HT-29 (cell line): ENCODE results near the gene TH. TPM values are rescaled to one million over a fixed set of nuclear protein-coding genes. Genes with fewer than 3 reads are reported as not detected.

ENCODE experiments used
- DNase-seq: peaks from one replicate; pipeline ENCODE4 v3.0.0-alpha.2; 2015; ENCODE audit warnings: low spot score
- total RNA-seq: library from RNA; depleted of rRNA; stranded (reverse); fragments of >200 nt; shearing (Covaris generic); gene quantifications from 2 replicates; pipeline ENCODE4 v1.2.3, GENCODE V29; 2014

The TH gene
- total RNA-seq, 1 experiment from 2014 or later = 1.8 TPM

DNA sequence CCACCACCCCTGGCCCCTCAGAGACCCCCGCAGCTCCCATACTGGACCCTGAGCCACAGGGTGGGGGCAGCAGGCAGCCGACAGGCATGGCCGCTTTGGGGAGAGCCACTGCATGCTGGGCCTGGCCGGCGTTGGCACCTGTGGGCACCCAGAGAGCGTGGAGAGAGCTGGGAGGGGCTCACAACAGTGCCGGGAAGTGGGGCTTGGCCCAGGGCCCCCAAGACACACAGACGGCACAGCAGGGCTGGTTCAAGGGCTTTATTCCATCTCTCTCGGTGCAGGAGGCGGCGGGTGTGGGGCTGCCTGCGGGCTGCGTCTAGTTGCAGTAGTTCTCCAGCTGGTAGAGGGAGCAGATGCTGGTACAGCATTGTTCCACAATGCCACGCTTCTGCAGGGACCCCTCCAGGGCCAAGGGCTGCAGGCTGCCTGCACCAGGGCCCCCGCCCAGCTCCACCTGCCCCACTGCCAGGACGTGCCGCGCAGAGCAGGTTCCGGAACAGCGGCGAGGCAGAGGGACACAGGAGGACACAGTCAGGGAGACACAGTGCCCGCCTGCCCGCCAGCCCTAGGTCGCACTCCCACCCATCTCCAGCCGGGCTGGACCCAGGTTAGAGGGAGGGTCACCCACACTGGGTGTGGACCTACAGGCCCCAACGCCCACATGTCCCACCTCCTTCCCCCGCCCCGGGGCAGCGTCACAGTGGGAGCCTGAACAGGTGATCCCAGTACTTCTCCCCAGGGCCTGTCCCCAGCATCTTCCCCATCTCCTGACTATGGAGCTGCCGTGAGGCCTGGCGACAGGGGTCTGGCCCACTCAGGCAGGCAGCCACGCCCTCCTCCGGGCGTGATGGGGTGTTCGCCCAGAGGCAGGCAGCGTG lies 11.8 kb downstream of the TH start:
- no peak for DNase-seq

DNA sequence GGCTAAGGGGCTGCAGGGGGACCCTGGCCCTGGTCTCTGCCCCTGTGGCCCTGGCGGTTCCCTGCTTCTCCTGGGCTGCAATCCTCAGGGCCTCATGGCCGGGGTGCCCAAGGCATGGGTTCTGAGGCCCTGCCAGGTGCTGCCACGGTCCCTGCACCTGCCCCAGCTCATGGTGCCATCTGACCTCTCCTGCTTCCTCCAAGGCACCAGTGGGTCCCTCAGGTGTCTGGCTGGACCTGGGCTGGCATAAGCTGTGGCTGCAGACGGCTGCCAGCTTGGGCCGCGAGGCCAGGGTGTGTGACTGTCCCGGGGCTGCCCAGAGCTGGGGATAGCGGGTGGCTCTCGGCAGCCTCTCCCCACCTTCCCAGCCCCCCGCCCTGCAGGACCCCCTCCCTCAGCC lies 12.6 kb downstream of the TH start:
- no peak for DNase-seq

DNA sequence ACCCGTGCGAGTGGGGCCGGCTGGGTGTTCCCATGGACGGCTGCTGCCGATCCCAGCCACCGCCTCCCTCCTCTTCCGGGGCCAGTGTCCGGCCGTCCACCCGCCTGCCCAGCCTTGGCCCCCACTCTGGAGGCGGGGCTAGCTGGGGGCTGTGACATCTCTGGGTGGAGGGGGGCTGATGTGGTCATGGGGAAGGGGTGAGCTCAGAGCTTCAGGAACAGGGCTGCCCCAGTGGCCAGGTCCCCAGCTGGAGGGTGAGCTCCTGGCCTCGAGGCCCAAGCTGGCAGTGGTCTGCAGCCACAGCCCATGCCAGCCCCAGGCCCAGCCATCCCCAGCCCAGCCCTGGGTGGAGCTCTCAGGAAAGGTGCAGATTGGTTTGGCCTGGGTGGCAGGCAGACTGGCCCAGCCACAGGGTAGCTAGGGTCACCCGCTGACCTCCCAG lies 13.3 kb downstream of the TH start:
- DNase-seq = no peak

DNA sequence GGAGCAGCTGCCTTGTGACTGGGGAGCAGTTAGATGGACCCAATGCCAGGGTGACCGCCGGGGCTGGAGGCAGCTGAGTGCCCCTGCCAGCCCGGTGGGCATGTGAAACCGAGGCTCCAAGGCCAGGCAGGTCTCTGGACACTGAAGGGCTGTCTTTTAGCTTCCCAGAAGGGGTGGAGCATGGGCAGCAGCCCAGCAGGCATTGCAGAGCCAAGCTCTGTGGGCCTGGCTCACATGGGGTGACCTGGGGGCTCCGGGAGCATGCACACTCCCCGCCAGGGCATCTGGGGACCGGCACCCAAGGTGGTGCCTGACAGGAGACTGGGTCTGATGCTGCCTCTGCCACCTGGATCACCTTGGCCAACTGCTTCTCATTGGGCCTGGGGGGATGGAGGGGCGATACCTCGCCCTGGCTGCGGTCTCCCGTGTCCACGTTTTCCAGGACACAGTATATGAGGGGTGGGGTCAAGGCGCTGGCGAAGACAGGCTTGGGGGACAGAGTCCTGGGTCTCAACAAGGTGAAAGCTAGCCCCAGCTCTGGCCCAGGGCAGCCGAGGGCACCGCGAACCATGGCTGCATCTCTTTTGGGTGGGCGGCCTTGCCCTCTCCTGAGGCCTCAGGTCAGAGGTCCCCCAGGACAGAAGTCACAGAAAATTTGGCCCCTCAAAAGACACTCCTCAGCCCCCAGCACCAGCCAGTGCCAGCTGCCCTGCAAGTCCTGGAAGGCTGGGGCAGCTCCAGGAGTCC lies 14.1 kb downstream of the TH start:
- no peak for DNase-seq

DNA sequence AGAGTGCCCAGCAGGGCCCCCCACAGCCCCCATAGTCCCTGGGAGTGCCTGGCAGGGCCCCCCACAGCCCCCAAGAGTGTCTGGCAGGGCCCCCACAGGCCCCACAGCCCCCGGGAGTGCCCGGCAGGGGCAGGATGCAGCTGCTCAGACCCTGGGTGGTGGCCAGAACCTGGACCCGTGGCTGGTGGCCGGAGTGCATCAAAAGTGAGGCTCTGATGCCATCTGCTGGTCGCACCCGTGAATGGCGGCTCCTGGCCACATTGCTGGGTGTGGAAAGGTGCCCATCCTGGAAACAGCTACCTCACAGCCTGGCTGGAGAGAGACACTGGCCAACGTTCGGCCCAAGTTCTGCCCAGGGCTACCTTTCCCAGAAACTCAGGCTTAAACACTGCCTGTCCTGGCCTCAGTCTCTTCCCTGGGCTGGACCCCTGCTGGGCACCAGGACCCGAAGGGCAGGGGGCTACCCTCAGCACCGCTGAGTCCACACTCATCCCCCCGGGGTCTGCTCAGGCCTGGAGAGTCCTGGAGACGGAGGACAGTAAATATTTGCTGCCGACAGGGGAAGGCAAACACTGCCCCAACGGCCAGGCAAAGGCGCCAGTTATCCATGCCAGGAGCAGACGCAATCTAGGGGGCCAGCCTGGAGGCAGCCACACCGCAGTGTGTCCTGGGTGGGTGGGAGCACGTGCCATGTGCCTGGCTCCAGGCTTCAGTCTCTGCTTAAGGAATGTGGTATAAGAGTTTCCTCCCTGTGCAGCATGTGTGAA lies 15.0 kb downstream of the TH start:
- peak; percentile 92 for DNase-seq

DNA sequence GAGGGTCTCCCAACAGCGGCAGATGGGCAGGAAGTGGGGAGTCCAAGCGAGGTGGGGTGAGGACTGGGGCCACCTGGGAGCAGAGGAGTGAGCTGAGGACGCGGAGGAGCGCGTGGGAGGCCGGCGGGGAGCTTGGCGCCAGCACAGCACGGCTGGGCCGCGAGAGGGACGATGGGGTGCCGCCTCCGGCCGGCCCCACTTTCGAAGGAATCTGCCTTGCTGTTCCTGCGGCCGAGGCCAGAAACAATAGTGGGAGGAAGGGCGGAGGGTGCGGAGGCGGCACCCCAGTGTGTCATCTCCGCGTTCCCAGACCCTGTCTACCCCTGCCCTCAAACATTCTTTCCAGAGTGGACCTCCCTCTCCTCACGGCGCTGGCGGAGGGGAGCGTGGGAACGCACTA lies 16.1 kb downstream of the TH start:
- no peak for DNase-seq

DNA sequence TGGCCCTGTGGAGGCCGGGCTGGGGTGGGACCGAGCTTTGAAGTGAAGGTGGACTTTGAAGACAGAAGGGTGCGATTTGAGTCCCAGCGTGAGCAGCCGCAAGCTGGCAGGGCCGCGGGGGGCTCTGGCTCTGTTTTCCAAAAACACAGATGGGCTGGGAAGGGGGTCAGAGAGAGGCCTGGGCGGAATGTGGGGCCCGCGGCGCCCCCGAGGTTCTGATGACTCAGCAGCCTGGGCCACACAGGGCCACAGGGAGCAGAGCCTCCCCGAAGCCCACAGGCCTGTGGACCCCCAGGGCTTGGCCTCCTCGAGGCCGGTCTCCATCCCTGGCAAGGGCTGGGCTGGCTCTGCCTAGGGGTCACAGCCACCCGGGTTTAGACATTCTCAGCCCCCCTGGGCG lies 16.7 kb downstream of the TH start:
- DNase-seq = no peak

DNA sequence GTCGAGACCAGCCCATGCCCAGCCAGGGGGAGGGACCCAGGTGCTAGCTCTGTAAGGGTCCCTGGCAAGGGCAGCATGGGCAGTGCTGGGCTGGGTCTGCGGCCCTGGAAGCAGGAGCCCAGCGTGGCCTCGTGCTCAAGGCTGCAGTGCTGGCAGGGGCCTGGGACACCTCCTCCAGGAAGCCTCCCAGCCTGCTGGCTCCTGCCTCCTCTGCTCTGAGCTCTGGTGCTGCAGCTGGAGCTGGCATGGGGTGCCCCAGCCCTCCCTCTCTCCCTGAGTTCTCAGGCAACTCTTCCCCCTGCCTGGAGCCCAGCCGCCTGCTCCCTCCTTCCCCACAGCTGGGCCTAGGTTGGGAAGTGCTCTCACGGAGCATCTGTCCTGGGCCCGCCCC lies 17.4 kb downstream of the TH start:
- no peak for DNase-seq

DNA sequence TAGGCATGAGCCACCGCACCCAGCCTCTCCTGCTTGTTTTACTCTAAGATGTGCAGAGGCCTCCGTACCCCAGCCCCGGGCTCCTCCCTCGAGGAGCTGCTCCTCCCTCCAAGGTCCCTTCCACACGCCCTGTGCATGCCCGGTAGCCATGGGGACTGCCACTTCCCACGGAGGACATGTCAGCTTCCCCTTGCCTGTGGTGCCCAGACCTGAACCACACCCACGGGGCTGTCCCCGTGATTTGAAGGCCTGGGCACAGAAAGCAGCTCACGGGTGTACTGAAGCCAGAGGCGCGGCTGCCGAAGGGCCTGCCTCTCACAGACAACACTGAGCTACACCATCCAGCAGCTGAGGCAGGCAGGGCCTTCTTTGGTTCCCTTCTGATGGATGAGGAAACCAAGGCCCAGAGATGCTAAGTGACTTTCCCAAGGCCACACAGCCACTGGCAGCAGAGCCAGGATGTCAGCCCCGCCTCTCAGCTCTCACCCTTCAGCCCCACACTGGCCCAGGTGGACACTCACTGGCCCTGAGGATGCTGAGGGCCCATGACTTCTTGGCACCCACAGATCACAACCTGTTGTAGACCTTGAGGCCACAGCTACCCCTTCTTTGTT lies 17.9 kb downstream of the TH start:
- DNase-seq = no peak

DNA sequence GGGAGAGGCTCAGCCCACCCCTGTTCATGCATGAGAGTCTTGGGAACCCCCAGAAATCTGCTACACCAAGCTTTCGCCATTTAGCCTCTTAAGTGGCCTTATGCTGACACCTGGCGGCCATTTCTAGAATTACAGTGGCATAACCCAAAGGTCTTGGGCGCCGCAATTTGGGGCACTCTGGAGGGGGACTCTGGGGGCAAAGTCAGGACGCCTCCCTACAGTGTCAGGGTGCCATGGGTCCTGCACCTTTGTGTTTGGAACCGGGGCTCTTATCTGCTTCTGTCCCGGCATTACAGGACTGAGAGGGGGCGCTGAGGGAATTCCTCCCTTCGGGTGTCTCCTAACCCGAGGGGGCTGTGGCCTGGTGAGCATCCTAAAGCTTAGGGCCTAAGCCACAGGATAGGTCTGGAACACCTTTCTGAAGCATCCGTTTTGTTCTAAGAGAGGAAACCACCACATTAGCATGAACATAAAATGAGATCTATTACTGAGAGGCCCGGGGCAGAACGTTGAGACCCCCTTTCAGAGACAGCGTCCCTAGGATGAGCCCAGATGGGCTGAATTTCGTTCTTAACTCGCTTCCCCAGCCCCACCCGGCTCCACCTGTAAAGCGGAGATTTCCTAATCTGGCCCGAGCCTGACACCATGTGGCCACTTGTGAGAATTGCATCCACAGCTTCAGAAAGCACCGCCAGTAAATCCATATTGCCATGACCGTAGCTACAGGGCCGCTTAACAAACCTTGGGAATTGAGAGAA lies 19.9 kb downstream of the TH start:
- DNase-seq = peak; percentile 98

DNA sequence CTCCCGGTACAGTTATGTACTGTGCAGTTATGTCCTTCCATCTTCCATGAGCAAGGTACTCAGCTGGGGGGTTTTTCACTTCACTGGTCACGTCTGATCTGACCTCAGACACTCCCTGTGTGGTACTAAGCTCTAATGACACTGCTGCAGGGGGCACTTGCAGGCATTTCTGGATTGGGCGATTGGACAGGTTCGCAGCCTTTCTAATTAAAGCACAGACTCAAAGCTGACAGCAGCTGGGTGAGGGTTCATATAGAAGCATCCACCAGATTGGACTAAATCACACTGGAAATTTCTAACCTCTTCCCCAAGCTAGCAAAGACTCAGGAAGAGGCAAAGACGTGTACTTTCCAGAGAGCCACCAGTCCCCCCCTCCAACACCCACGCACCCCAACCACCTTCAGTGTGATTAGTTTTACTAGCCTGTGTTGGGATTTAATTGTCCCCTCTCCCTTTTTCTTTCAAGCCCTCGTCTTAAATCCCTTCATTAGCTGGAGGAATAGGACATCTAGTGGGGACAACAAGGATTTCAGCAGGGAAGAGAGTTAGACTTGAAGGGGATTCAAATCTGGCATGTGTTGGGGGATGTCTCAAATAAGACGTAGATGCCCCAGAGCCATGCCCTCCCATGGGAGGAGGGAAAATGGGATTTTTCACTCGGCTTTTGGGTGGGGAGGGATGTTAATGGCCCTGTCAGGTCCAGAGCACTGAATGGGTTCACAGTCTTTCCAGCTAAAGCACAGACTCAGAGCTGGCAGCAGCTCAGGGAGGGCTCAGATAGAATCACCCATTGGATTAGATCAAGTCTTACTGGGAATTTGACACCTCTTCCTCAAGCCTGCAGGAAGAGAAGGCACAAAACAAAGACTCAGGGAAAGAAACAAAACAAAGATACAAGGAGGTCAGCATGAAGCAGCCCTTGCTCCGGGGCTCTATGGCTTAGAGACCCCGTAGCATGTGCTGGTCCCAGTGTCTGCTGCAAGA lies 21.5 kb downstream of the TH start:
- DNase-seq = peak; percentile 86

DNA sequence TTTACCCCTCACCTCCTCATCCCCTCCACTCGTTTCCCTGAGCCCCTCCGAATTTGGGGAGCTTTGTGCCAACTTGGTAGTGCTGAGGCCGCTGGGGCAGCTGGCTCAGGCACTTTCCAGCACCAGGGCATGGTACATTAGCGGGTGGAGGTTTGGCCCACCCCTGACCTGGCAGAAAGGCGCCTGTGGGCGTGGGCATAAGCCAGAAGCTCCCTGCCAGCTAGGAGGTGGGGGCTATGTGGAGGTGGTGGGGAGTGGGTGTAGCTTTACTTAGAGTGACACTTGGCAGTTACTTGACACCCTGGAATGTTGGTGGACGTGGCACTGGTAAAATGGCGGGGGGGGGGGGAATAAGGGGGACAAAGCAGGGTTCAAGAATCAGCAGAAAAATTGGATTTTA lies 22.2 kb downstream of the TH start:
- DNase-seq = no peak

DNA sequence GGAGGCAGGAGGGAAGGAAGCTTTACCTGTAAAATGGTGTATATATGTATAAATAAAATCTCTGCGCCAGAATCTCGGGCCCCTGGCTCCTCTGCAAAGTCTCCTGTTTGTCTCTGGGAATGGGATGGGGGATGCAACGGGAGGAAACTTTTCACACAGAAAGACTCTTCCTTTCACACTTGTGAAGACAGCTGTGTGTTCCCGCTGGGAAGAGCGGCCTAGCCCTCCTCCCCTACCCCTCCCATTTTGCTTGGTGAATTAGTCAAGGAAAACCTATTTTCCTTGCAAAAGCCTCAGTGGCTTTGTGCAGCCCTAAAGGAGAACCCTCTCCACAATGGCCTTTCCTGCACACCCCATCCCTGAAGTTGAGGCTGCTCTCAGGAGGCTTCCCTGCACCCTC lies 23.0 kb downstream of the TH start:
- no peak for DNase-seq

DNA sequence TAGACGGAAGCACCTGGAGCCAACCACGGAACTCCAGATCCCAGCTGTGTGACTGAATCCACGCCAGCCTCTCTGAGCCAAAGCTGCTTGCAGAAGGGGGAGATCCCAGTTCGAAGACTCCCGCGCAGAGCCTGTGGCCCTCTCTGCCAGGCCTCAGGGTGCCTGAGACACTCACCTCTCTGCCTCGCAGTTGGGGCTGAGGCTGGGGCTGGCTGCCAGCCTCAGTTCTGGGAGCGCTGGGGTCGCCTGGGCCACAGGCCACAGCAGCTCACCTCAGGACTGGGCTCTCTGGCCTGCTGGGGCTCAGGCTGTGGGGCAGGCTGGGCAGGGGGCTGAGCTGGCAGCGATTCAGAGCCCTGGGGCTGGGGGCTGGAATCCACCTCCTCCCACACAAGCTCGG lies 24.2 kb downstream of the TH start:
- DNase-seq = no peak

DNA sequence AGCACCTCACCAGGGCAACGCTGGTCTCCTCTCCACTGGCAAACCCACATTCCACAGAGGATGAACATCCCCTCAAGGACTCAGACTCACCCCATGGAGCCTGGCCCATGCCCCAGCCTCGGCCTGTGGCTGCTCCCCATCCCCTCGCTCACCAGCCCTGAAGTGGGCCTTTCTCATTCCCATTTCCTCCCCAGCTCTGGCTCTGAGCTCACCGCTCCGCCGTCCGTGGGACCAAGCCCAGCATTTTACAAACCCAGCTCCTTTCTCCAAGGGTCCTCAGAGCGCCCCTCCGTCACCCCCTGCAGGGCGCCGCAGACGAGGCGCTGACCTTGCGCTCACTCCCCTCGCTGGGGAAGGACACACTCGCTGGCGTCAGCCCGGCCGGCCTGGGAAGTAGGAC lies 25.6 kb downstream of the TH start:
- no peak for DNase-seq

DNA sequence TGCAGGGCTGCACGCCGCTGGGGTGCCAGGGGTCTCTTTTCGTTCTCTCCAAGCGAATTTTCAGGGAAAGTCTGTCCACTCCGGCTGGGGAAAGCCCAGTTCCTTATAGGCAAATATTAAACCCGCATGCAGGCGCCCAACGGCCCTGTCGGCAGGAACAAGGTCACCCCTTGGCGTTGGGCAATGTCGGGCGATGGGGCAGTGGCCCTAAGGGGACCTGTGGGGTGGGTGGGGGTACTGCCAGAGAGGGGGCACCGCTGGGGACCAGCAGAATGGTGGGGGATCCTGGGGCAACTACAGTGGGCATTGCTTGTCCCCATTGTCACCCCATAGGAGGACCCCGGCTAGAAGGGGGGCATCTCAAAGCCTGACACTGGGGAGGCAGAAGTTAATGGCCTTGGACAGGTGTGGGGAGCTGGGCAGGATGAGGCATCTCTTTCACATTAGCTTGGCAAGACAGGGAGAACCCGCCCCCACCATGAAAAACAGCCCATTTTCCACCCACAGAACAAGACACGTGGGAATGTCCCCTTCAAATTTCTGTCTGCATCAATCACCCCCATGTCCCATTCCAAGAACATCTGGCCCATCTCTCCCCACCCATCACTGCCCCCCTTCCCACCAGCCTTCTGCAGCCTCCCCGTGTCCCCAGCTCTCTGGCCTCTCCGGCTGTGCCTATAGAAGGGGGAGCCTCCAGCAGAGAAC lies 26.9 kb downstream of the TH start:
- DNase-seq = no peak

DNA sequence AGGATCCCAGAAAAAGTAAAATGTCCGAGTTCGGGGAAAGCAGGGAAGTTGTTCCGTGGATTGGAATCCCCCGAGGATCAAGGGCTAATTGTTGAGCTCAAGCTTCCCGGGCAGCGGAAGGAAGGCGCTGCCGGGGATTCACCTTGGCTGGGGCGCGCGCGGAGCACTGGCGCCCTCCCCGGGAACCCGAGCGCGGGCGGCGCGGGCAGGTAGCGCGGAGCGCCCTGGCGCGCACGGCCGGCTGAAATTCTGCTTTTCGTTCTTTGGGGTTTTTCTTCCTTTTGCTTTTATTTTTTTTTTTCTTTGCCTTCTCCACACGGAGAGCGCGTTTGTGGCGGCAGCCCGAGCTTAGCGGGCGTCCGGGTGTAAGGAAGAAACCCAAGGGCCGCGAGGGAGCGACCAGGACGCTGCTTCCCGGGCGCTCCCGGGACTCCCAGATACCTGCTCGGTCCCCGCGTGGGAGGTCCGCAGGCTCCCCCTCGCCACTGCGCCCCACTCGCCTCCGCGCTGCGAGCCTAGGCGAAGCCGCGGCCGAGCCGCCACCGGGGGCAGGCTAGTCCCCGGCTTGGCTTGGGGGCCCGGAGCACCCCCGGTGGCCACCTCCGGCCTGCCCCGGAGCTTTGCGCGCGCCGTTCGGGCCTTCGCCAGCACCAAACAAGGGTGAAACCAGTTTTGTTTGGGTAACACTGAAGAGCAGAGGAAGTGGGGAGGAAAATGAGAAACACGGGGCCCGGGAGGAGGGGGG lies 27.6 kb downstream of the TH start:
- peak; percentile 60 for DNase-seq

DNA sequence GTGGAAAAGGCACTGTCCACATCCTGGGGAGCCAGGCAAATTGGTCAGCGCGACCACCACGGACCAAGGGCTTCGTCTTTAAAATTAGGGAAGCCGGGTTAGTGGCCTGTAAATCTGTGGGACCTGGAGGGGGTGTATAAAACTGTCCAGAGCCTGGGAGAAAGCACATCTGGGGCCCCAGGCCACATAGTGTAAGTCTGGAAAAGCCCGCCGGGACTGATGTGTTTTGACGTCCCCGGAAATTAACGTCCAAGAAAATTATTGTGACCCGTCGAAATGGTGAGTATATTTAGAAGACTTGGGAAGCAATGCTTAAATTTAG lies 28.2 kb downstream of the TH start:
- no peak for DNase-seq

DNA sequence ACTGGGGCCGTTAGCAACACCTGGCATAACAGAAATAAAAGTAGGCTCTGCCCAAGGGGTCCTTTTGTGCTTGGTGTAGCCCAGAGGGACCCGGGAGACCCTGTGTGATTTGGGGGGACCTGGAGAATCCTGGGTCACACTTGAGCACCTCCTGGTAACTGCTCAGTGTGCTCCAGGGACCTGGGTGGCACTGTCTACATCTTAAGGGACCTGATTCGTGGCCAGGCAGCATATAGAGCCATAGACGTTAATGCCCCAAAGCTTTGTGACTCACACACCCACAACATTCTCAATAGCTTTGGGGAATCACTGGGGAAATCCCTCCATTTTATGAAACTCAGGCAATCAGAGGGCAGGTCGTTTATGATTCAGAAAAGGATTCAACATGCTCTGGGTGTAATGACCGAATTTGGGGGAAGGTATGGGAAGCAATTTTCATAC lies 28.8 kb downstream of the TH start:
- DNase-seq = peak; percentile 45
